Immature natural killer cell (primary cell): Measurements from ENCODE around the gene PNKD. TPM values are rescaled to one million over a fixed set of nuclear protein-coding genes. Genes with fewer than 3 reads are reported as not detected.

ENCODE experiments used
- polyA plus RNA-seq, 3 donors: library from polyadenylated mRNA; unstranded; fragments of 300-500 nt; fragmentation: Illumina TruSeq; gene quantifications; one replicate each; pipeline ENCODE4 v1.2.3, GENCODE V29; 2021

Gene PNKD
- polyA plus RNA-seq, 3 donors from 2014 or later = 96.3 to 145 (median 98.9) TPM

Other genes with a start within 250 kb of the PNKD start
- gene RUFY4, start 201.3 kb upstream of the PNKD start, polyA plus RNA-seq = under 1 TPM in 1 of 3 donors, not detected in 2; 0.50 TPM
- gene CXCR2, start 144.5 kb upstream of the PNKD start, polyA plus RNA-seq = 100 to 1,000 TPM in 1 of 3 donors, 10 to 100 TPM in 2; 34.2 to 117 (median 75.7) TPM
- 10 to 100 TPM; 13.0 to 64.7 (median 30.5) TPM for gene CXCR1, start 103.6 kb upstream of the PNKD start, polyA plus RNA-seq
- gene ARPC2, start 53.3 kb upstream of the PNKD start, polyA plus RNA-seq = 1,000 to 10,000 TPM; 1,394 to 2,060 (median 1,454) TPM
- gene GPBAR1, start 9.5 kb upstream of the PNKD start, polyA plus RNA-seq = 1 to 10 TPM in 1 of 3 donors, under 1 TPM in 2; 0.19 to 2.9 (median 0.22) TPM
- gene AAMP, start 382 bp upstream of the PNKD start, polyA plus RNA-seq = 100 to 1,000 TPM in 2 of 3 donors, 10 to 100 TPM in 1; 71.8 to 158 (median 101) TPM
- 100 to 1,000 TPM; 119 to 268 (median 155) TPM for gene TMBIM1, start 22.0 kb downstream of the PNKD start, polyA plus RNA-seq
- under 1 TPM in 1 of 3 donors, not detected in 2; 0.08 TPM for gene CATIP, start 86.3 kb downstream of the PNKD start, polyA plus RNA-seq
- 1 to 10 TPM in 2 of 3 donors, under 1 TPM in 1; 0.66 to 1.8 (median 1.2) TPM for gene SLC11A1, start 111.8 kb downstream of the PNKD start, polyA plus RNA-seq
- gene CTDSP1, start 129.3 kb downstream of the PNKD start, polyA plus RNA-seq = 10 to 100 TPM; 43.7 to 78.5 (median 61.8) TPM
- under 1 TPM in 2 of 3 donors, not detected in 1; 0.47 to 0.63 TPM for gene VIL1, start 148.6 kb downstream of the PNKD start, polyA plus RNA-seq